GM03348 (cell line): Measurements from ENCODE around the gene TBX3.

Experiments
- DNase-seq: peaks from one replicate; pipeline ENCODE4 v3.0.0; 2012; ENCODE audit warnings: low spot score

The TBX3 gene

DNA sequence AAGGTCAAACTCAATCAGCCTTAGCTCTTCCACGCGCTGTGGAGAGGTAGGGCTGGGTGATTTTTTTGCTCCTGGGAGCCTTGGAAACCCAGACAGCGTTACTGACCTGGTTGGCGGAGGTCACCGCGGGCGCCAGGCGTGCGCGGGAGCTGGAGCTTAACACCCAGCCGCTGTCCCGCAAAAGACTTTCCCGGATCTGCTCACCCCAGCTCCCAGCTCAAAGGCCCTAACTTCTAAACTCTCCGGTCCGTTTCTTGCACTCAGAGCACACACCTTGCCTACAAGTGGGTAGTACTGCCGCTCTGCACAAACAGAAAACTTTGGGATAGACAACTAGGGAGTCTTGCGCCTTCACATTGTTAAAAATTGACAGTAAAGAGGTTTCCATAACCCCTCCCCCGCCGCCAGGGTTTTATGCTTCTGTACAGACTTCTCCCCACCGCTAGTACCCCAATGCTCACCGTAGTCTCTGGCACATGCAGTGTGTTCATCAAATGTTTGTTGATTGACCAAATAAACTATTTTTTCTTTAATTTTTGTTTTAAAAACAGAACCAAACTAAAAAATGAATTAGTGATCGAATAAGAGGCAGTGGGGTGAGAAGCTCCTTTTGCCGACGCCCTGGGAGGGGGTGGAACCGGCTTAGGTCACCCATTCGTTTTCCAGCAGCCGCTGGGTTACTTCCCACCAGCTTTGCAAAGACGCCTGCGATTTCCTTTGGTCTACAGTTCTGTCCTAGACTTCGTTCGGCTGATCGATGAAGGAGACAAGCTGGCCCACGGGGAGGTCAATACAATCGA is 12.7 kb upstream of the TBX3 start:
- no peak for DNase-seq

DNA sequence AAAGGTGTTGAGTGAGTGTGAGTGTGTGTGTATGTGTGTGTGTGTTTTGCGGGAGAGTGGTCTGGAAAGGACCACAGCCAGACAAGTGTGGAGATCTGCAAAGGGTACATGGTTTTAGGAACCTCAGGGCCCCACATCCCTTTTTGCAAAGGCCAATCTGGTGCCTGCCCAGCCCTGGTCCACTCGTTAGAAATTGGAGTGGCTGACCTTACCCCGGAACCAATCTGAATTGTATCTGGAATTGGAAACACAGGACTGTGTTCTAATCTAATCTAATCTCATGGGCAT is 11.3 kb upstream of the TBX3 start:
- no peak for DNase-seq

GRCh38 chr12:114694436-114695304 is 10.7 kb upstream of the TBX3 start:
- no peak for DNase-seq

GRCh38 chr12:114693532-114693931 is 9.6 kb upstream of the TBX3 start:
- DNase-seq = no peak

GRCh38 chr12:114693059-114693531 is 9.1 kb upstream of the TBX3 start:
- no peak for DNase-seq

DNA sequence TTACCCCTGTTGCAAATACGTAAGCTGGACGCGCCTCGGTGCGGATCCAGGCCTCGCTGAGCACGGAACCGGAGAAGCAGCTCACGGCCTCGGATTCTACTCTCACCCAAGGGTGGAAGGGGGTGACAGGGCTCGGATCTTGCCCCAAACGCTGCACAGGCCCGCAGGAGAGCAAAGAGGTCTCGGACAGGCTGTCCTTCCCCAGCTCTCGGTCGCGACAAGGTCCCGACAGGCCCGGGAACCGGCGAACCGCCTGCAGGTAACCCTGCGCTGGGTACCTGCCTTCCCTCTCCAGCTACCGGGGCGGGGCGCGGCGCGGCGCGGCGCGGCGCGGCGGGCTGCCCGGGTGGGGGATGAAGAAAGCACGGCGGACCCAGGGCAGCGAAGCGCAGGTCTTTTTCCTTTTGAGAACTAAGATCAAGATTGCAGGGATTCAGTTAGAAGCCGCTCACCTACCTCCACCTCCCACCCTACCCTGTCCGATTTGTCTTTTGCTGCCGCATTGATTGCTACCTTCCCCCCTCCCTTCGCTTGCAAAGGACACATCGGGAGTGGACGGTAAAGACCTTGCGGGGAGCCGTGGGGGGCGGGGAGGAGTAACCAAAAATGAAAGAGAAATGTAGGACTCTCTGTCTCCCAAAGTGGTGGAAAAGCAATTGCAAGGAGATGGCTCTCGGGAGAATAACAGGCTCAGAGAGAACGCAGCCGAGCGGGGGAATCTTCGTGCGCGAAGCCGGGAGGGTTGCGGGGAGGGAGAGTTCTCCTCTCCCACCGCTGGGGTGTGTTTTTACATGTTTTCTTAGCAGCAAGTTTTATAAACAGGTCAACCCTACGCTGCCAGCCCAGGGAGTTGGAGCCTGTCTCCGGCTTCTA is 8.4 kb upstream of the TBX3 start:
- peak; percentile 71 for DNase-seq

GRCh38 chr12:114691763-114692185 is 7.8 kb upstream of the TBX3 start:
- DNase-seq = no peak

DNA sequence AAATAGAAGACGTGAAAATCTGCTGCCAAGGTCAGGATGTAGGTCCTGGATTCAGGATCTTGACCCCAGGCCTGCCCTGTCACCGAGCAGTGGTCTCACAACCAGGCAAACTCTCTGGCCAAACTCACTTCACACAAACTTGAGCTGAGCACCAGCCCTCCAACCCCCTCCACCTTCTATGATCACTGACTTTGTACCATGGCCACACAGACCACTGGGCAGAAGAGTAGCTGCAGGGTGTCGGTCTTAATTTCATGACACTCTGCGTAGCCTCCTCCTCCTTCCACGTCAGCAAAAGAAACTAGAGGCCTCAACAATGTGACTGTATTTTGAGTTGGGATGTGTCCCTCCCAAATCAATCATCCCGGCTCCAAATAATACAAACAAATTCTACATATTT is 7.2 kb upstream of the TBX3 start:
- DNase-seq = no peak

- DNase-seq = no peak
These were observed 6.5 kb upstream of the TBX3 start for GRCh38 chr12:114690267-114691135.

- DNase-seq = no peak
These were observed 5.4 kb upstream of the TBX3 start for GRCh38 chr12:114689075-114689994.

GRCh38 chr12:114688256-114688845 is 4.4 kb upstream of the TBX3 start:
- DNase-seq = no peak

GRCh38 chr12:114687802-114688201 is 3.8 kb upstream of the TBX3 start:
- DNase-seq = no peak

DNA sequence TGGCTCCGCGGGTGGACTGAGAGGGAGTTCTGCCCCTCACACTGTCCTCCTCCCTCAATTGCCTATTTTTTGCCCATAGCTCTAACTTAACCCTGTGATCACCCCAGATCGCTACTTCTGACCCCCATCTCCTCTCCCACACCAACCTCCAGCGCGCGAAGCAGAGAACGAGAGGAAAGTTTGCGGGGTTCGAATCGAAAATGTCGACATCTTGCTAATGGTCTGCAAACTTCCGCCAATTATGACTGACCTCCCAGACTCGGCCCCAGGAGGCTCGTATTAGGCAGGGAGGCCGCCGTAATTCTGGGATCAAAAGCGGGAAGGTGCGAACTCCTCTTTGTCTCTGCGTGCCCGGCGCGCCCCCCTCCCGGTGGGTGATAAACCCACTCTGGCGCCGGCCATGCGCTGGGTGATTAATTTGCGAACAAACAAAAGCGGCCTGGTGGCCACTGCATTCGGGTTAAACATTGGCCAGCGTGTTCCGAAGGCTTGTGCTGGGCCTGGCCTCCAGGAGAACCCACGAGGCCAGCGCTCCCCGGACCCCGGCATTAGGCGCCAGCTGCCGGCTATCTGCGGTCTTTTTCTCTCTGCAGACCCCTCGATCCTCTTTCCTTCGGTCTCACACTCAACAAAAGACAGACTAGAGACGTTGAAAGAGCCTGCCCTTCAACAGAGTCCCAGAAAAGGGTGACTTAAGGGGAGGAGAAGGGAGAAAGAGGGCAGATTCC is 3.0 kb upstream of the TBX3 start:
- DNase-seq = no peak

DNA sequence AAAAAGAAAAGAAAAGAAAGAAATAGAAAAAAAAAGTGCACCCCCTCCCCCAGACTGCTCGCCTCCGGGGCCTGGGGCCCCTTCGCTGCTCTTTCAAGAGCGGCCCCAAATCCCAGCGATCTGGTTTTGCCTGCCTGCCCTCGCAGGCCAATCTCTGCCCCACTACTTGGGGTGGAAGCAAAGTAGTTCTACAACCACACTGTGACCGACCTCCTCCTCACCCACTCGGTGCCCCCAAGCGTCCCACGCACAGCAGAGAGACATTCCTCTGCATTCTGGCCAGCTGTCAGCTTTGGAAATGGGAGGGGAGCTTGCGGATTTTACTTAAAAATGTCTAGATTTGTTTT is 2.4 kb upstream of the TBX3 start:
- DNase-seq = no peak

DNA sequence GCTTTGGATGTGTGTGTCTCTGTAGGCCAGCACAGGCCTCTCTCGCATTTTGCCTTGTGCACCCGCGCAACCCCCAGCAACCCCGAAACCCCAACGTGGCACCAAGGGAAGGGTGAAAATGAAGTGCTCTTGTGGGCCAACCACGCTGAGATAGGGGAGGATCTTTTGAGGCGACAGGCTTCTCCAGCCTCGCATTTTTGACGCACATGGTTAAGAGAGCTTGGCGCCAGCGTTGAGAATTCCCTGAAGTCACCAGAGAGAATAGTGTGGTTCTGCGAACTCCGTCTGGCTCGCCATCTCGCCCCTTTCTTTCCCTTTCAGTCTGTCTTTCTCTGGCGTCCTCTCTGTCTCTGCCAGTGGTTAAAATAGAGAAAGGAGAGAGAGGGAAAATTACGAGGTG is 1.9 kb upstream of the TBX3 start:
- no peak for DNase-seq

DNA sequence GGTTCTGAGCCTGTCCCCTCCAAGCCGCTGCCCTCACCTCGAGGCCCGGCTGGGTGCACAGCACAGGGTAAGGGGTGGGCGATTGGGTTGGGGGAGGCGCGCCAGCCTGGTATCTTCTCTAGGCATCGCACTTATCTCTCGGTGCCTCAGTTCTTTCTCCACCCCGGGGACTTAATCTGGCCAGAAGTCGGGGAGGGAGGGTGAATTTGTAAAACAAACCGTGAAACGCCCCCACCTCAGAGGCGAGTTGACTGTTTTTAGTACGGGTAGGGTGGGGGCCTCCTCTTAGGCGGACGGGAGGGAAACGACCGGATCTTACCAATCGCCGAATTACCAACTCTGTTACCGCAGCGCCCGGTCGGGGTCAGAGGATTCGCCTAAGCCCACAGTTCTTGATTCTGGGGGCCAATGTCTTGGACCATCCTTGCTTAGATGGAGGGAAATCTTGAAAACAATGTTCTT is 1.4 kb upstream of the TBX3 start:
- no peak for DNase-seq

GRCh38 chr12:114684870-114685273 is 897 bp upstream of the TBX3 start:
- DNase-seq = no peak

DNA sequence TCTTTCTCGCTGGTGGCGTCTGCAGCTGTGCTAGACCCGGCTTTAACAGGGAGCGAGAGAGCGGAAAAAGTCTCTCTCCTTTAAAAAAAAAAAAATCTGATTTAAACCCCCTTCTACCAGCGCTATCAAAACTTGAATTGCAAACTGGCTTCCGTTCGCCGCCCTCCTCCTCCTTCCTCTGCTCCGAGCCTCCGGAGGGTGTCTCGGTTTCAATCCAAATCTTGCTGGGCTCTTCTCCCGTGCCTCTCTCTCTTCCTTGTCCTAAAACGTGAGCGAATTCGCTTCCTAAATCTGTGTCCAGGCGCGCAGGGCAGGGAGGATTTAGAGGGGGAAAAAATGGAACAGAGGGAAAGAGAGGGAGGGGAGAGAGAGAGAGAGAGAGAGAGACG is 272 bp downstream of the TBX3 start:
- DNase-seq = no peak
